ENCODE measurements around the gene FFAR3.

FFAR3 gene

DNA sequence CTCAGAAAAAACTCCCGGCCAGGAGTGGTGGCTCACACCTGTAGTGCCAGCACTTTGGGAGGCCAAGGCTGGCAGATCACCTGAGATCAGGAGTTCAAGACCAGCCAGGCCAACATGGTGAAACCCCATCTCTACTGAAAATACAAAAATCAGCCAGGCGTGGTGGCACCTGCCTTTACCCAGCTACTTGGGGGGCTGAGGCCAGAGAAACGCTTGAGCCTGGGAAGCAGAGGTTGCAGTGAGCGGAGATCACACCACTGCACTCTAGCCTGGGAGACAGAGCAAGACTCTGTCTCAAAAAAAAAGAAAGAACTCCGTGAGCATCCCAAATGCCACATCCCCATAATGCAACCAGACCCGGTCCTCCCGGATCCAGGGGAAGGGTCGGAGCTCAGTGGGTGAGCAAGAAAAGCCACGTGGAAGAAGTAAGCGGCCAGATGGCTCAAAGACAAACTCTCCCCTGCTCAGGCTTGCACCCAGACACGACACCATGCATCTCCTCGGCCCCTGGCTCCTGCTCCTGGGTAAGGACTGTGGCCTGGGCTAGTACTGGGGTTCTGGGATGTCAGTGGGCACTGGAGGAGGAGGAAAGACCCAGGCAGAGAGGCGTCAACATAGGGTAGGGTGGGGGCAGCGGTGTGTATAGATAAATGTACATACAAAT is 26.6 kb upstream of the FFAR3 start:
- DNase-seq = no peak

DNA sequence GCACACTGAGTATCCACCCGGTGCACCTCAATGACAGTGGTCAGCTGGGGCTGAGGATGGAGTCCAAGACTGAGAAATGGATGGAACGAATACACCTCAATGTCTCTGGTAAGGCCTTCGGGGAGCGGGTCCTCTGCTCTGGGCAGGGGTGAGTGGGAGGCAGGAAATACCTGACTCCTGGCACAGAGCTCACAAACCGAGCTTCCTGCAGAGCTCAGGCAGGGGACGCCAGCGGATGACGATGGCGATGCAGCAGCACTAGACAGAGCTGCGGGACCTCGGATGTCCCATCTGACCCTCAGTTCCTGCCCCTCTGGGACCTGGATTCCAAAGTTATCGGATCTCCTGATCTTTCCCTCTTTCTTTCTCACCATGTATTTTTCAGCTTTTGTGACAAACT is 25.4 kb upstream of the FFAR3 start:
- no peak for DNase-seq

GRCh38 chr19:35334144-35334753 is 24.0 kb upstream of the FFAR3 start:
- no peak for DNase-seq

GRCh38 chr19:35336166-35336955 is 21.9 kb upstream of the FFAR3 start:
- DNase-seq = no peak

DNA sequence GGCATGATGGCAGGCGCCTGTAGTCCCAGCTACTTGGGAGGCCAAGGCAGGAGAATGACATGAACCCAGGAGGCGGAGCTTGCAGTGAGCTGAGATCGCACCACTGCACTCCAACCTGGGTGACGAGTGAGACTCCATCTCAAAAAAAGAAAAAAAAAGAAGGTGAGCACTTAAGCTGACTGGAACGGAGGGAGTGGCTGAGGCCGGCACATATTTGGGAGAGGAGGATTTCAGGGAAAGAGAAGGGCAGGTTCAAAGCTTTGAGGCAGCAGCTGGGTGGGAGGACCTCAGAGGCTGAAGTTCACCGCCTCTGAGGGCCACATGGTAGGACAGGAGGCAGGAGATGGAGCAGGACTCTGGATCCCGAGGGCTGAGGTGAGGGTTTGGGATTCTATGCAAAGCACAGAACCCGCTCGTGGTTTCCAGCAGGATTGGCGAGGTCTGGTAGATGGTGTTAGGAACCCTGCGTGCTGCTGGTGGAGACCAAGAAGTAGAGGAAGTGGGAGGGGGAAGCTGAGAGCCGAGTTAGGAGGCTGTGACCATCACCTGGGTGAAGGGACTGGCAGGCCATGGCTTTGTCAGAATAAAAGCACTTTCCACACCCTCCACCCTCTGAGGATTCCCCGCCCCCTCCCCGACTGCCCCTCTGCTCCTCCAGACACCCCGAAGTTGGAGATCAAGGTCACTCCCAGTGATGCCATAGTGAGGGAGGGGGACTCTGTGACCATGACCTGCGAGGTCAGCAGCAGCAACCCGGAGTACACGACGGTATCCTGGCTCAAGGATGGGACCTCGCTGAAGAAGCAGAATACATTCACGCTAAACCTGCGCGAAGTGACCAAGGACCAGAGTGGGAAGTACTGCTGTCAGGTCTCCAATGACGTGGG is 20.9 kb upstream of the FFAR3 start:
- no peak for DNase-seq

GRCh38 chr19:35337984-35338296 is 20.3 kb upstream of the FFAR3 start:
- no peak for DNase-seq

- no peak for DNase-seq
Observed at GRCh38 chr19:35340431-35340830, 17.8 kb upstream of the FFAR3 start.

GRCh38 chr19:35341006-35341405 is 17.3 kb upstream of the FFAR3 start:
- no peak for DNase-seq

DNA sequence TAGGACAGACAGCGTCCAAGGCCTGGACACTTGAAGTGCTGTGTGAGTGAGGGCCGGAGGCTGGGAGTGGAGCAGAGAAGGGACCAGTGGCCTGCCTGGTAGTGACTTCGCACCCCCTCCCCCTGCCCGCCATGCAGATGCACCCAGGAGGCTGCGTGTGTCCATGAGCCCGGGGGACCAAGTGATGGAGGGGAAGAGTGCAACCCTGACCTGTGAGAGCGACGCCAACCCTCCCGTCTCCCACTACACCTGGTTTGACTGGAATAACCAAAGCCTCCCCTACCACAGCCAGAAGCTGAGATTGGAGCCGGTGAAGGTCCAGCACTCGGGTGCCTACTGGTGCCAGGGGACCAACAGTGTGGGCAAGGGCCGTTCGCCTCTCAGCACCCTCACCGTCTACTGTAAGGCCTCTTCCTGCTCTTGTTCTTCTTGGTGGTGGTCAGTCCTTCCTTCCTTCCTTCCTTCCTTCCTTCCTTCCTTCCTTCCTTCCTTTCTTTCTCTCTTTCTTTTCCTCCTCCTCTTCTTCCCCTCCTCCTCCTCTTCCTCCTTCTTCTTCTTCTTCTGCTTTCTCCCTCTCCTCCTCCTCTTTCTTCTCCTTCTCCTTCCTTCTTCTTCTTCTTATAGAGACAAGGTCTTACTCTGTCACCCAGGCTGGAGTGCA is 16.6 kb upstream of the FFAR3 start:
- DNase-seq = no peak

GRCh38 chr19:35342430-35342829 is 15.8 kb upstream of the FFAR3 start:
- no peak for DNase-seq

- DNase-seq = no peak
Observed at GRCh38 chr19:35344511-35345031, 13.7 kb upstream of the FFAR3 start.

GRCh38 chr19:35345671-35346111 is 12.6 kb upstream of the FFAR3 start:
- no peak for DNase-seq

DNA sequence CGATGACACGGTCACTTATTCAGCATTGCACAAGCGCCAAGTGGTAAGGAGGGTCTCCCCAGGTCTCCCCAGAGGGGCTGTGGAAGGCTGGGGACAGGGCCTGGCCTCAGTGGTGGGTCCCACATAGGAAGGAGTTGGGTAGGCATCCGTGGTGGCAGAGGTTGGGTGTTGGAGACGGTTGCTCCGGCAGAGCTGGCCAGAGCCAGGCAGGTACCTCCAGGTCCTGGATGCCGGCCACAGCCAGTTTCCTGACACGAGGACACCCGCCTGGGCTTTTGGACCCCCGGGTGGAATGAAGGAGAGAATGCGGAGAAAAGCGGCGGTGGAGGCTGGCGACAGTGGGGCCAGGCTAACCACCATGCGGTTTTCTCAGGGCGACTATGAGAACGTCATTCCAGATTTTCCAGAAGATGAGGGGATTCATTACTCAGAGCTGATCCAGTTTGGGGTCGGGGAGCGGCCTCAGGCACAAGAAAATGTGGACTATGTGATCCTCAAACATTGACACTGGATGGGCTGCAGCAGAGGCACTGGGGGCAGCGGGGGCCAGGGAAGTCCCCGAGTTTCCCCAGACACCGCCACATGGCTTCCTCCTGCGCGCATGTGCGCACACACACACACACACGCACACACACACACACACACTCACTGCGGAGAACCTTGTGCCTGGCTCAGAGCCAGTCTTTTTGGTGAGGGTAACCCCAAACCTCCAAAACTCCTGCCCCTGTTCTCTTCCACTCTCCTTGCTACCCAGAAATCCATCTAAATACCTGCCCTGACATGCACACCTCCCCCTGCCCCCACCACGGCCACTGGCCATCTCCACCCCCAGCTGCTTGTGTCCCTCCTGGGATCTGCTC is 11.8 kb upstream of the FFAR3 start:
- peak; percentile 46 for DNase-seq

GRCh38 chr19:35347171-35347929 is 10.9 kb upstream of the FFAR3 start, which contains the start of gene FFAR1:
TSS of gene FFAR1 (plus strand) at chr19:35347902. CDS start at chr19:35351552, 3,650 bp downstream.
- DNase-seq = no peak

DNA sequence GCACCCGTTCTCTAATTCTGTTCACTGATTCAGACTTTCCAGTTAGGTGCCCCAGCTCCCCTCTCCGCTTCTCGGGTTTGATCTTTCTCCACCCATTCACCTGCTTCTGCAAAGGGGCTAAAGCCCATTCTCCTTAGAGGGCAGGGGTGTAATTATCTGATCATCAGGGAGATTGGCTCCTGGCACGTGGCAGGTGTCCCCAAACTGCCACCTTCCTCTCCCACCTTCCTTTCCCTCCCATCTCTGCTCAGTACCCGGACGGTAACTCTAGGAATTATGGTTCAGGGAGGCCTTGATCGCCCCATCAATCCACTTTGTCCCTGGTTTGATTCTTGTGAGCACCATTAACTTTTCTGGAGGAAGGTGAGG is 10.3 kb upstream of the FFAR3 start:
- DNase-seq = no peak

- DNase-seq = no peak
Observed at GRCh38 chr19:35348911-35349611, 9.2 kb upstream of the FFAR3 start.

GRCh38 chr19:35349614-35350521 is 8.4 kb upstream of the FFAR3 start:
- no peak for DNase-seq

DNA sequence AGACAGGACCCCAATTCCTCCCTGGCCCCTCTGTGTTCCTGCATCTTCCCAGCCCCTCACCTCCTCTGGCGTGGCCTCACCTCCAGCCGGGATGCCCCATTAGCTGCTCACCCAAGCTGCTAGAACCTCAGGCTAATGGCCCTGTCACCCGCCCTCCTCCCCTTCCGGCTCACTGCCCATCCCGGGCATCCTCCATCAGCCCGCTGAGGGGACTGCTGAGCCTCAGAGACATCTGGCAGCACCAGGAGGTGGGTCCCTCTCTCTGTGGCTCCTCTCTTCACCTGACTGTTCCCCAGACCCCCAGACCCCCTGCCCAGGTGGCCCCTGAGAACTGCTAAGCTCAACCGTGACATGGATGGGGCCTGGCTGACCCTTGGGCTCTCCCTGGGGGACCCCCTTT is 7.7 kb upstream of the FFAR3 start:
- no peak for DNase-seq
